ENCODE results near the gene CYTIP.

Gene CYTIP

GRCh38 chr2:157428500-157429175 lies 15.3 kb downstream of the CYTIP start:
- DNase-seq (ENCODE audit: low spot score): no peak
- in situ Hi-C loops (cut with MboI; ENCODE audit: low sequenced_read_pairs, unreplicated experiment): no loop called here
- no peak for TF ChIP-seq CTCF (IDR thresholded peaks at IDR 0.05; ENCODE audit: borderline replicate concordance, control extremely low read depth, extremely low read depth, insufficient read depth, missing control alignments)

- DNase-seq (ENCODE audit: low spot score): no peak
- in situ Hi-C loops (cut with MboI; ENCODE audit: low sequenced_read_pairs, unreplicated experiment): no loop called here
- TF ChIP-seq CTCF (IDR thresholded peaks at IDR 0.05; ENCODE audit: borderline replicate concordance, control extremely low read depth, extremely low read depth, insufficient read depth, missing control alignments): no peak
Measured at GRCh38 chr2:157427922-157428303, 16.0 kb downstream of the CYTIP start.

GRCh38 chr2:157427003-157427921 lies 16.6 kb downstream of the CYTIP start:
- no peak for TF ChIP-seq CTCF (IDR thresholded peaks at IDR 0.05; ENCODE audit: borderline replicate concordance, control extremely low read depth, extremely low read depth, insufficient read depth, missing control alignments)
- DNase-seq (ENCODE audit: low spot score): no peak
- in situ Hi-C loops (cut with MboI; ENCODE audit: low sequenced_read_pairs, unreplicated experiment): no loop called here

GRCh38 chr2:157426477-157426994 lies 17.4 kb downstream of the CYTIP start:
- no peak for DNase-seq (ENCODE audit: low spot score)
- in situ Hi-C loops (cut with MboI; ENCODE audit: low sequenced_read_pairs, unreplicated experiment): no loop called here
- no peak for TF ChIP-seq CTCF (IDR thresholded peaks at IDR 0.05; ENCODE audit: borderline replicate concordance, control extremely low read depth, extremely low read depth, insufficient read depth, missing control alignments)

- in situ Hi-C loops (cut with MboI; ENCODE audit: low sequenced_read_pairs, unreplicated experiment): no loop called here
- no peak for DNase-seq (ENCODE audit: low spot score)
- no peak for TF ChIP-seq CTCF (IDR thresholded peaks at IDR 0.05; ENCODE audit: borderline replicate concordance, control extremely low read depth, extremely low read depth, insufficient read depth, missing control alignments)
Measured at GRCh38 chr2:157424374-157424773, 19.5 kb downstream of the CYTIP start.

GRCh38 chr2:157421964-157422363 lies 21.9 kb downstream of the CYTIP start:
- DNase-seq (ENCODE audit: low spot score): no peak
- in situ Hi-C loops (cut with MboI; ENCODE audit: low sequenced_read_pairs, unreplicated experiment): no loop called here
- TF ChIP-seq CTCF (IDR thresholded peaks at IDR 0.05; ENCODE audit: borderline replicate concordance, control extremely low read depth, extremely low read depth, insufficient read depth, missing control alignments): no peak
